A549 (cell line): ENCODE data around the gene HOXC10. TPM values are rescaled to one million over a fixed set of nuclear protein-coding genes. Genes with fewer than 3 reads are reported as not detected.

Experiments used
- ATAC-seq, 2 experiments: fragments of 200-7000 bp in 1 of 2; fragments of >200 bp in 1 of 2; cut with Nextera tagmentation in 1 of 2; cut with Tn5 transposase in 1 of 2; 3 replicates each; pipeline versions ENCODE4 v1.8.0 to v1.9.1; 2018 to 2020; ENCODE audit warnings: mild to moderate bottlenecking in 1 of 2, moderate library complexity in 1 of 2
- CTCF ChIA-PET: fragments of 300-600 bp; sonication (Branson Sonifier 250); formaldehyde crosslinking; extraction: SDS; loops from one replicate; lab custom pipeline; 2021; ENCODE audit warnings: antibody characterized with exemption, inconsistent platforms; lab: Yijun Ruan, JAX
- POLR2A ChIA-PET: fragments of 350-600 bp; formaldehyde crosslinking; extraction: SDS; loops from one replicate; lab custom pipeline; 2021; ENCODE audit warnings: antibody characterized with exemption, inconsistent platforms; lab: Yijun Ruan, JAX
- DNase-seq, 2 experiments: peaks; one replicate each; pipeline versions ENCODE4 v3.0.0 to v3.0.0-alpha.2; 2011 to 2016; ENCODE audit warnings: low read depth in 1 of 2, low spot score in 1 of 2
- FAIRE-seq: peaks from 2 replicates; lab custom pipeline; 2011; peaks lifted over from hg19 to GRCh38; lab: Jason Lieb, UNC
- H3K27ac ChIP-seq, 2 experiments: fragments of >200 bp; sonication (Bioruptor Twin); formaldehyde crosslinking; 3 replicates each; pipeline ENCODE4 v1.5.1; 2016 to 2017
- H3K4me1 ChIP-seq: fragments of >200 bp; sonication (Bioruptor Twin); formaldehyde crosslinking; 3 replicates; pipeline ENCODE4 v1.6.1; 2016
- H3K4me2 ChIP-seq: fragments of >200 bp; sonication (Bioruptor Twin); formaldehyde crosslinking; 3 replicates; pipeline ENCODE4 v1.6.1; 2016
- H3K4me3 ChIP-seq: fragments of >200 bp; sonication (Bioruptor Twin); formaldehyde crosslinking; 3 replicates; pipeline ENCODE4 v1.5.1; 2016
- H3K9me3 ChIP-seq: fragments of >200 bp; sonication (Bioruptor Twin); formaldehyde crosslinking; 3 replicates; pipeline ENCODE4 v1.6.1; 2016
- CBX8 ChIP-seq: fragments of 200-600 bp; sonication (generic); IDR thresholded peaks from 2 replicates; pipeline ENCODE4 v1.6.1; 2016
- EHF ChIP-seq: fragments of 250-450 bp; sonication (Bioruptor Pico); IDR thresholded peaks from 2 replicates; pipeline ENCODE4 v1.5.0; 2020; ENCODE audit warnings: mild to moderate bottlenecking
- ELK1 ChIP-seq: fragments of 150-350 bp; IDR thresholded peaks from 2 replicates; pipeline ENCODE4 v1.6.1; 2014; ENCODE audit warnings: low read depth, mild to moderate bottlenecking, low read length
- EP300 ChIP-seq, 2 experiments: fragments of >200 bp; sonication (Bioruptor Twin); formaldehyde crosslinking; IDR thresholded peaks; 2 replicates in 1 of 2; 3 replicates in 1 of 2; pipeline ENCODE4 v1.6.1; 2016 to 2017
- FOSL2 ChIP-seq, 2 experiments: fragments of 450-650 bp in 1 of 2; fragments of >200 bp in 1 of 2; sonication (Bioruptor Twin) in 1 of 2; formaldehyde crosslinking; IDR thresholded peaks; 2 replicates each; pipeline versions ENCODE4 v1.5.0 to v1.6.1; 2016 to 2020; ENCODE audit warnings: mild to moderate bottlenecking in 1 of 2, moderate library complexity in 1 of 2
- HEYL ChIP-seq: fragments of 250-450 bp; sonication (Bioruptor Pico); IDR thresholded peaks from 2 replicates; pipeline ENCODE4 v1.8.0; 2021; ENCODE audit warnings: mild to moderate bottlenecking, moderate library complexity
- HOXB13 ChIP-seq: fragments of 250-450 bp; sonication (Bioruptor Pico); IDR thresholded peaks from 2 replicates; pipeline ENCODE4 v1.5.0; 2020; ENCODE audit warnings: low read depth, mild to moderate bottlenecking, moderate library complexity
- JUNB ChIP-seq: fragments of >200 bp; sonication (Bioruptor Twin); formaldehyde crosslinking; IDR thresholded peaks from 2 replicates; pipeline ENCODE4 v1.6.1; 2016
- KDM1A ChIP-seq: fragments of 200-600 bp; sonication (generic); IDR thresholded peaks from 2 replicates; pipeline ENCODE4 v1.6.1; 2016; ENCODE audit warnings: low read depth, mild to moderate bottlenecking
- MAZ ChIP-seq: fragments of 150-350 bp; IDR thresholded peaks from 2 replicates; pipeline ENCODE4 v1.6.1; 2014; ENCODE audit warnings: antibody characterized with exemption, low read depth, low read length, borderline replicate concordance
- NFE2L2 ChIP-seq: fragments of 150-350 bp; conservative IDR thresholded peaks from 2 replicates; pipeline ENCODE4 v1.6.1; 2014; ENCODE audit warnings: low read length
- NR3C1 ChIP-seq: fragments of >200 bp; sonication (Bioruptor Twin); formaldehyde crosslinking; IDR thresholded peaks from 3 replicates; pipeline ENCODE4 v1.6.1; 2017
- PBX3 ChIP-seq: IDR thresholded peaks from 2 replicates; pipeline ENCODE4 v1.6.1; 2012
- RFX5 ChIP-seq: fragments of 450-650 bp; IDR thresholded peaks from 2 replicates; pipeline ENCODE4 v1.7.1; 2014; ENCODE audit warnings: antibody characterized with exemption, mild to moderate bottlenecking, moderate library complexity
- RNF2 ChIP-seq: fragments of 200-600 bp; sonication (generic); IDR thresholded peaks from 2 replicates; pipeline ENCODE4 v1.6.1; 2016; ENCODE audit warnings: low read depth, mild to moderate bottlenecking, antibody characterized with exemption, moderate library complexity, borderline replicate concordance
- TFCP2L1 ChIP-seq: fragments of 250-450 bp; sonication (Bioruptor Pico); IDR thresholded peaks from 2 replicates; pipeline ENCODE4 v1.5.0; 2021; ENCODE audit warnings: mild to moderate bottlenecking
- WGBS: methylation state at CpG from one replicate; pipeline ENCODE4 v1.1.6; 2017; ENCODE audit errors: missing lambda C conversion rate; 5-methylcytosine and 5-hydroxymethylcytosine counted together
- polyA plus RNA-seq, 4 experiments: library from polyadenylated mRNA; depleted of rRNA in 3 of 4; stranded (reverse); fragments of >200 nt; fragmentation: RNase III in 1 of 4; extraction: RNeasy Plus Mini Kit Qiagen cat#74134 plus additional on column Dnase treatment in 1 of 4; gene quantifications; 2 replicates in 3 of 4; 3 replicates in 1 of 4; pipeline ENCODE4 v1.2.3, GENCODE V29; 2011 to 2017
- TF ChIP-seq, protein P1 (sequence below): fragments of 250-450 bp; sonication (Bioruptor Pico); IDR thresholded peaks from 2 replicates; pipeline ENCODE4 v1.5.0; 2021; ENCODE audit warnings: mild to moderate bottlenecking, moderate library complexity, borderline replicate concordance

The HOXC10 gene
- polyA plus RNA-seq, 2 of the 4 experiments (the other 2 are of a cell fraction) = 2.9 to 3.2 TPM

DNA sequence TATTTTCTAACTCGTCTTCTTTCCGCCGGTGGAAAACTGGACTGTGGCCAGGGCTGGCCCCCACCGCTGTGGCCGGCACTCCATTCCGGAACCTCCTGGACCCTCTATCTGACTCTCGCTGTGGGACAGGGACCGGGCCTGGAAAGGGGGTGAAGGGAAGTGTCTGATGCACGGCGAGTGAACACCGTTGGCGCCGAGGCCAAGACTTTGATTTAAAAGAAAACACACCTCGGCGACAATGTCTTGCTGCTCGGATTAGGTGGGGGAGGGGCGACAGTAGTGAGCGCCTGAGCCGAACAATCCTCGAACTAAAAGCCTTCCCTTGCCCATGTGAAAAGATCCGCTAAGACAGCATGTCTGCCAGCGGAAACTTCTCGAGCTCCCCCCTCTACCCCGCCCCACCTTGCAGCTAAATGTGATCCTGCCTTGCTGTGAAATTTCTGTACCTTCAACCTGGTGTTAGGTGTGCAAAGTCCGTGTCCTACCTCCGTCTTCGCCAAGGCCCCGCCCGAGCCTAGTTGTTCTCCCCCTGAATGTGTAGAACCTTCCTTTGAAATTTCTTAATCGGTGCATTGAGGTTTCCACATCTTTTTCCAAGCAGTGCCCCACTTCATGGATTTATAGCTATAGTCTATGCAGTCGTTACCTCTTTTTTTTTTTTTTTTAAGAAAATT, 9.3 kb upstream of the HOXC10 start (continued):
- TF ChIP-seq FOSL2 (IDR thresholded peaks at IDR 0.05) (no peak), FOSL2 (CRISPR knock-in tag; IDR thresholded peaks at IDR 0.05) (no peak), EHF (CRISPR knock-in tag) (no peak)
- TF ChIP-seq, all 56 proteins: peak for 0

DNA sequence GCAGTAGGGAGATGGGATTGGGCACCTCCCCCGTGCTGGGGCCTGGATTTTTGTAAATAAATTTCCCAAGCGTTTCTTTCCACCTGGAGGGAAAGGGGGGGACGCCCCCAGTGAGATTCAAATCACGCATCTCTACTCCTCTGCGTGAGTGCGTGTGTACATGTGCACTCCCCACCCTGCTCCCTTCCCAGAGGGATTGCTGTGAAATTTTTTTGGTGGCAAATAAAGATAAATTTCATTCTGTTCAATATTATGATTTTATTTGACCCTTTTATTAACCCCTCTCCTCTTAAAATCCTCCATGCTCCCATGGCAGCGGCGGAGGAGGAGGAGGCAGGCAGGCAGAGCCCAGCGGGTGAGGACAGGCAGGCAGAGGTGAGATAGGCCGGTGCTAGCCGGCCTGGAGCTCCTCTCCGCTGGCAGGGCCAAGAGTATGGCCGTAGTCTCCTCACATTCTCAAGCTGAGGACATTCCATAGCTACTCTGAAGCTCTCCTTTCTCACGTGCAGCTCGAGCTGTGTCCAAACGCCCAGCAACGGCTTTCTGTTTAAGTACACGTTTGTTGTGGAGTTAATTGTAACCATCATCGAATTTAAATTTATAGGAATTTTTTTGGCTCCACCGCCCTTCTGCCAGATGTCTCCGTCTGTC, 8.6 kb upstream of the HOXC10 start:
- no peak overlapping the region for H3K27ac ChIP-seq
- WGBS = 89% methylated on average over 21 of the region's 21 CpGs
- H3K4me3 ChIP-seq = no peak overlapping the region
- DNase-seq (no peak), ATAC-seq (no peak), FAIRE-seq (no peak)
- no peak overlapping the region for H3K4me2 ChIP-seq
- H3K9me3 ChIP-seq = no peaks in the 10 kb centered on the region
- TF ChIP-seq EP300 (IDR thresholded peaks at IDR 0.05) (no peak), JUNB (no peak), PBX3 (no peak), NFE2L2 (no peak), NR3C1 (no peak), RFX5 (no peak), CBX8 (no peak), HEYL (no peak), MAZ (no peak), HOXB13 (no peak), KDM1A (no peak)
- peaks cover 27% of the 10 kb centered on the region for H3K4me1 ChIP-seq
- CTCF ChIA-PET = interaction anchor here (1.1 to 2.3 kb wide), 7 partner anchors 8 to 231 kb away, joined by 3 to 12 read pairs (median 6); partner anchors contain the start of genes HOXC10 and HOXC12
- POLR2A ChIA-PET = no interaction called here

- 69% methylated on average over 9 of the region's 9 CpGs for WGBS
- ATAC-seq = no peak
Observed at GRCh38 chr12:53976823-53977595, 7.9 kb upstream of the HOXC10 start.

More at GRCh38 chr12:53976823-53977595, 7.9 kb upstream of the HOXC10 start:
- FAIRE-seq (no peak), DNase-seq (no peak)
- Histone ChIP-seq H3K4me2 (no peak overlapping the region), H3K9me3 (no peaks in the 10 kb centered on the region), H3K4me3 (no peak overlapping the region), H3K27ac (no peak overlapping the region), H3K4me1 (peaks cover 27% of the 10 kb centered on the region)
- no peak for TF ChIP-seq ELK1
- no peak for TF ChIP-seq TFCP2L1 (CRISPR knock-in tag)
- no peak for TF ChIP-seq RNF2
- no peak for TF ChIP-seq RFX5
- TF ChIP-seq, protein P1, sequence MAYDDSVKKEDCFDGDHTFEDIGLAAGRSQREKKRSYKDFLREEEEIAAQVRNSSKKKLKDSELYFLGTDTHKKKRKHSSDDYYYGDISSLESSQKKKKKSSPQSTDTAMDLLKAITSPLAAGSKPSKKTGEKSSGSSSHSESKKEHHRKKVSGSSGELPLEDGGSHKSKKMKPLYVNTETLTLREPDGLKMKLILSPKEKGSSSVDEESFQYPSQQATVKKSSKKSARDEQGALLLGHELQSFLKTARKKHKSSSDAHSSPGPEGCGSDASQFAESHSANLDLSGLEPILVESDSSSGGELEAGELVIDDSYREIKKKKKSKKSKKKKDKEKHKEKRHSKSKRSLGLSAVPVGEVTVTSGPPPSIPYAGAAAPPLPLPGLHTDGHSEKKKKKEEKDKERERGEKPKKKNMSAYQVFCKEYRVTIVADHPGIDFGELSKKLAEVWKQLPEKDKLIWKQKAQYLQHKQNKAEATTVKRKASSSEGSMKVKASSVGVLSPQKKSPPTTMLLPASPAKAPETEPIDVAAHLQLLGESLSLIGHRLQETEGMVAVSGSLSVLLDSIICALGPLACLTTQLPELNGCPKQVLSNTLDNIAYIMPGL (CRISPR knock-in tag) = no peak
- CTCF ChIA-PET = interaction anchor here (0.6 to 2.3 kb wide), 8 partner anchors 8 to 267 kb away, joined by 3 to 12 read pairs (median 6); partner anchors contain the start of genes HOXC10 and HOXC12
- POLR2A ChIA-PET = no interaction called here
